C4-2B (cell line): ENCODE results near the gene NSUN4.

Source experiments
- ZFX ChIP-seq: fragments of 450-650 bp; IDR thresholded peaks from 2 replicates; pipeline ENCODE4 v1.6.1; 2017
- TF ChIP-seq, protein P1 (sequence below): fragments of 450-650 bp; conservative IDR thresholded peaks from 2 replicates; pipeline ENCODE4 v1.5.1; 2017; ENCODE audit warnings: mild to moderate bottlenecking

DNA sequence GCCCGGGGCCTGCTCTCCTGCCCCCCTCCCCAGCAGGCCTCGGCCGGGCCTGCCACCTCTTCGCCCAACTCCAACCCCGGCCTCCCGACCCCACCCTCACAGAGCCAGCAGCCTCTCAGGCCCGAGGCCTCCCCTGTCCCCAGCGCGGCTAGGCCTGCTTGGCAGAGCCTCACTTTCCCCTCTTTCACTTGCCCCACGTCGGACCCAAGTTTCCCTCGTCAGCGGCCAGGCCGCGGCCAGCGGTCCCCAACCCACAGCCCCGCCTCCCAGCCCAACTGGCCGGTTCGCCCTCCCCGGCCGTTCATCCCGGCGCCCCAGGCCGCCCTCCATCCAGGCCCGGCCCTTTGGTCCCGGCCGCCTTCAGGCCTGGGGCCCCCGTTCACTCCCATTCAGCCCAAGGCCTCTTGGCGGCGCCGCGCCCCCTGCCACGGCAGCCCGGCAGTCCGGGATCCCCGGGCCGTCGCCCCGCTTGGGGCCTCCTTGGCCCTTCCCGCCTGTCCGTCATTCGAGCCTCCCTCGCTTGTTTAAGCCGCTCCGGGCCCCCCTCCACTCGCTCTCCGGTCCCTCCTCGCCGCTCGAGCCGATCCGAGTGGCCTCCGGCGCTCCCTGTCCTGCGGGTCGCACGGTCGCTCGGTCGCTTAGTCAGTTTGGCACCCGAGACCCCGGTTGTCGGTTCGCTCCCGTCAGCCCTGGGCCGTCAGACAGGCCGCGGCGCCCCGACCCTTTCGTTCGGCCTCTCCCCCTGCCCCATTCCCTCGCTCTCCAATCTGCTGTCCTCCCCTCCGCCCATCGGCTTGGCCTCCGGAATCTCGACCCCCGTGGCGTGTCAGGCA, 38.6 kb upstream of the NSUN4 start:
- TF ChIP-seq, protein P1, sequence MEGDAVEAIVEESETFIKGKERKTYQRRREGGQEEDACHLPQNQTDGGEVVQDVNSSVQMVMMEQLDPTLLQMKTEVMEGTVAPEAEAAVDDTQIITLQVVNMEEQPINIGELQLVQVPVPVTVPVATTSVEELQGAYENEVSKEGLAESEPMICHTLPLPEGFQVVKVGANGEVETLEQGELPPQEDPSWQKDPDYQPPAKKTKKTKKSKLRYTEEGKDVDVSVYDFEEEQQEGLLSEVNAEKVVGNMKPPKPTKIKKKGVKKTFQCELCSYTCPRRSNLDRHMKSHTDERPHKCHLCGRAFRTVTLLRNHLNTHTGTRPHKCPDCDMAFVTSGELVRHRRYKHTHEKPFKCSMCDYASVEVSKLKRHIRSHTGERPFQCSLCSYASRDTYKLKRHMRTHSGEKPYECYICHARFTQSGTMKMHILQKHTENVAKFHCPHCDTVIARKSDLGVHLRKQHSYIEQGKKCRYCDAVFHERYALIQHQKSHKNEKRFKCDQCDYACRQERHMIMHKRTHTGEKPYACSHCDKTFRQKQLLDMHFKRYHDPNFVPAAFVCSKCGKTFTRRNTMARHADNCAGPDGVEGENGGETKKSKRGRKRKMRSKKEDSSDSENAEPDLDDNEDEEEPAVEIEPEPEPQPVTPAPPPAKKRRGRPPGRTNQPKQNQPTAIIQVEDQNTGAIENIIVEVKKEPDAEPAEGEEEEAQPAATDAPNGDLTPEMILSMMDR: no peak; the same call in 1 of the 2 replicates
- peak; percentile 96 for TF ChIP-seq ZFX
